ENCODE results near the gene PIAS4.

The PIAS4 gene

GRCh38 chr19:3977242-3978143 lies 30.0 kb upstream of the PIAS4 start:
- no peak for DNase-seq (ENCODE audit: low spot score)

GRCh38 chr19:3978145-3978544 lies 29.4 kb upstream of the PIAS4 start:
- no peak for DNase-seq (ENCODE audit: low spot score)

- DNase-seq (ENCODE audit: low spot score): no peak
These were observed 28.3 kb upstream of the PIAS4 start for GRCh38 chr19:3979289-3979673.

- DNase-seq (ENCODE audit: low spot score): no peak
These were observed 27.7 kb upstream of the PIAS4 start for GRCh38 chr19:3979674-3980352.

- DNase-seq (ENCODE audit: low spot score): no peak
These were observed 26.9 kb upstream of the PIAS4 start for GRCh38 chr19:3980353-3981251.

GRCh38 chr19:3981373-3981735 lies 26.2 kb upstream of the PIAS4 start:
- DNase-seq (ENCODE audit: low spot score): no peak

- DNase-seq (ENCODE audit: low spot score): no peak
These were observed 25.5 kb upstream of the PIAS4 start for GRCh38 chr19:3981736-3982681.

GRCh38 chr19:3982701-3983541 lies 24.6 kb upstream of the PIAS4 start:
- DNase-seq (ENCODE audit: low spot score): no peak

- no peak for DNase-seq (ENCODE audit: low spot score)
These were observed 24.0 kb upstream of the PIAS4 start for GRCh38 chr19:3983542-3983914.

GRCh38 chr19:3983936-3984583 lies 23.5 kb upstream of the PIAS4 start:
- DNase-seq (ENCODE audit: low spot score): no peak

- peak; percentile 11 for DNase-seq (ENCODE audit: low spot score)
These were observed 23.0 kb upstream of the PIAS4 start for GRCh38 chr19:3984584-3984907.

GRCh38 chr19:3984908-3985642 lies 22.5 kb upstream of the PIAS4 start, which contains the start of gene EEF2:
Gene EEF2 (minus strand): TSS chr19:3985463. CDS start chr19:3985380, 83 bp downstream.
- DNase-seq (ENCODE audit: low spot score): peak; percentile 92

- DNase-seq (ENCODE audit: low spot score): no peak
These were observed 21.8 kb upstream of the PIAS4 start for GRCh38 chr19:3985643-3986259.

- DNase-seq (ENCODE audit: low spot score): peak; percentile 80
These were observed 21.1 kb upstream of the PIAS4 start for GRCh38 chr19:3986260-3987041.

- DNase-seq (ENCODE audit: low spot score): peak; percentile 89
These were observed 19.7 kb upstream of the PIAS4 start for GRCh38 chr19:3987619-3988371.

- DNase-seq (ENCODE audit: low spot score): no peak
These were observed 16.8 kb upstream of the PIAS4 start for GRCh38 chr19:3990815-3991117.

- DNase-seq (ENCODE audit: low spot score): no peak
These were observed 11.9 kb upstream of the PIAS4 start for GRCh38 chr19:3995607-3996006.
